ENCODE measurements around the gene GRIP1. TPM values are rescaled to one million over a fixed set of nuclear protein-coding genes. Genes with fewer than 3 reads are reported as not detected.

Gene GRIP1
- 10 to 100 TPM in 1 of 7 donors, 1 to 10 TPM in 5, under 1 TPM in 1; 0.36 to 10.1 (median 3.9) TPM for total RNA-seq
- polyA plus RNA-seq, result 1 to 10 TPM in 1 of 2 donors, under 1 TPM in 1; 0.41 to 3.9 TPM
- long read RNA-seq, donor 1, partial matches to known transcripts, result 0 of 5 reads
- long read RNA-seq, donor 1, other reads (novel, unspliced or antisense), result 5 of 5 reads
- long read RNA-seq, donor 2, partial matches to known transcripts, result 5 of 5 reads
- long read RNA-seq, donor 2, other reads (novel, unspliced or antisense), result 0 of 5 reads
- long read RNA-seq, donor 3, partial matches to known transcripts, result 1 of 2 reads
- long read RNA-seq, donor 3, other reads (novel, unspliced or antisense), result 1 of 2 reads

GRCh38 chr12:66678338-66679275 is at the start of gene GRIP1:
TSS of gene GRIP1 (minus strand) at chr12:66679076. CDS start at chr12:66678904, 172 bp downstream.
- Histone ChIP-seq H3K4me1 (ENCODE audit: insufficient read depth) (peaks cover 2% of the 10 kb centered on the region), H3K27me3 (no peaks in the 10 kb centered on the region), H3K27ac (no peak within 1 kb of the TSS), H3K36me3 (no peaks in the 10 kb centered on the region), H3K9me3 (no peaks in the 10 kb centered on the region), H3K4me3 (no peak within 1 kb of the TSS)
- 26 to 50% (median 29%) methylated on average over 16 of the region's 16 CpGs for WGBS, 3 donors
- intact Hi-C loops (cut with DNase I), result no loop called here
- no peak for DNase-seq
- TF ChIP-seq CTCF (IDR thresholded peaks at IDR 0.05), result no peak
- no peak for TF ChIP-seq POLR2A (IDR thresholded peaks at IDR 0.05)
- no peak for TF ChIP-seq EP300 (IDR thresholded peaks at IDR 0.05)

- Histone ChIP-seq H3K4me1 (ENCODE audit: insufficient read depth) (no peaks in the 10 kb centered on the region), H3K27ac (no peak overlapping the region), H3K36me3 (no peaks in the 10 kb centered on the region), H3K4me3 (no peak overlapping the region), H3K9me3 (no peaks in the 10 kb centered on the region), H3K27me3 (no peaks in the 10 kb centered on the region)
- intact Hi-C loops (cut with DNase I), result no loop called here
- WGBS, 3 donors, result 69 to 74% (median 72%) methylated on average over 4 of the region's 4 CpGs
- no peak for TF ChIP-seq CTCF (IDR thresholded peaks at IDR 0.05)
- TF ChIP-seq EP300 (IDR thresholded peaks at IDR 0.05), result no peak
- no peak for TF ChIP-seq POLR2A (IDR thresholded peaks at IDR 0.05)
- DNase-seq, result no peak
These were observed 47.7 kb upstream of the GRIP1 start for GRCh38 chr12:66726556-66726955.

- Histone ChIP-seq H3K27me3 (no peaks in the 10 kb centered on the region), H3K27ac (no peak overlapping the region), H3K9me3 (no peaks in the 10 kb centered on the region), H3K4me1 (ENCODE audit: insufficient read depth) (no peaks in the 10 kb centered on the region), H3K4me3 (no peak overlapping the region), H3K36me3 (no peaks in the 10 kb centered on the region)
- intact Hi-C loops (cut with DNase I), result no loop called here
- WGBS, 3 donors, result 63 to 83% (median 66%) methylated on average over 3 of the region's 3 CpGs
- DNase-seq, result peak in 1 of 5 donors; percentile 8
- TF ChIP-seq EP300 (IDR thresholded peaks at IDR 0.05), result no peak
- TF ChIP-seq CTCF (IDR thresholded peaks at IDR 0.05), result no peak
- TF ChIP-seq POLR2A (IDR thresholded peaks at IDR 0.05), result no peak
These were observed 46.2 kb upstream of the GRIP1 start for GRCh38 chr12:66725031-66725430.

- TF ChIP-seq EP300 (IDR thresholded peaks at IDR 0.05), result no peak
- no peak for TF ChIP-seq CTCF (IDR thresholded peaks at IDR 0.05)
- TF ChIP-seq POLR2A (IDR thresholded peaks at IDR 0.05), result no peak
- WGBS, 3 donors, result 42 to 61% (median 52%) methylated on average over 4 of the region's 4 CpGs
- Histone ChIP-seq H3K9me3 (no peaks in the 10 kb centered on the region), H3K4me1 (ENCODE audit: insufficient read depth) (no peaks in the 10 kb centered on the region), H3K36me3 (no peaks in the 10 kb centered on the region), H3K4me3 (no peak overlapping the region), H3K27me3 (no peaks in the 10 kb centered on the region), H3K27ac (no peak overlapping the region)
- intact Hi-C loops (cut with DNase I), result no loop called here
- DNase-seq, result no peak
These were observed 45.7 kb upstream of the GRIP1 start for GRCh38 chr12:66724616-66725015.

Data from ovary (tissue), 10 donors.